ENCODE results near the gene ZNF48. TPM values are rescaled to one million over a fixed set of nuclear protein-coding genes. Genes with fewer than 3 reads are reported as not detected.

Gene ZNF48
- total RNA-seq, 4 donors from 2014 or later, result 5.5 to 7.5 (median 7.3) TPM

DNA sequence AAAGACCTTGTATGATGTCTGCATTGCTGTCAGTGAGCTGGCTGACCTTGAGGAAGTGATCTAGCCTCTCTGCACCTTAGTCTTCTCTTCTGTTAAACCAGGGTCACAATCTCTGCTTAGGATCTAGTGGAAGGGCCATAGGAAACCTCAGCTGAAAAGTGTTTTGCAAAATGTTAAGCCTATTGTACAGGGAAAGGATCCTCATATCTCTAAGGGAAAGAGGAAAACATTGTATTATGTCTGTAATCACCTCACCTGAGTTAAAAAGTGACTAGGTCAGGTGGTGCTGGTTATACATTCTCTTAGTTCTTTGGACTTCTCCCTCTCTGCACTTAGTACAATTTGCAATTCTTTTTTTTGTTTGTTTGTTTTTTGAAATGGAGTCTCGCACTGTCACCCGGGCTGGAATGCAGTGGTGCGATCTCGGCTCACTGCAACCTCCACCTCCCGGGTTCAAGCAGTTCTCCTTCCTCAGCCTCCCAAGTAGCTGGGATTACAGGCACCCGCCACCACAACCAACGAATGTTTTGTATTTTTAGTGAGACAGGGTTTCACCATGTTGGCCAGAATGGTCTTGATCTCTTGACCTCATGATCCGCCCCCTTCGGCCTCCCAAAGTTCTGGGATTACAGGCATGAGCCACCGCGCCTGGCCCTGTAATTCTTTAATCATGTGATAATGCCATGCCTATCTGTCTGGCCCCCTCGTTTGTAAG is 52.4 kb downstream of the ZNF48 start:
- H3K9me3 ChIP-seq, result no peaks in the 10 kb centered on the region
- H3K36me3 ChIP-seq, result peaks cover 0 to 18% (median 0%) of the 10 kb centered on the region in 3 donors
- no peak for DNase-seq (ENCODE audit: low spot score in 2 of 2)
- 81 to 84% methylated on average over 12 of the region's 12 CpGs for WGBS, 2 donors
- H3K27ac ChIP-seq, result peak overlapping the region in 1 of 4 donors; percentile 32
- H3K4me1 ChIP-seq, result peaks cover 0 to 23% (median 17%) of the 10 kb centered on the region in 4 donors
- no peak overlapping the region for H3K4me3 ChIP-seq
- no peaks in the 10 kb centered on the region for H3K27me3 ChIP-seq
- TF ChIP-seq EP300 (IDR thresholded peaks at IDR 0.05), result no peak

DNA sequence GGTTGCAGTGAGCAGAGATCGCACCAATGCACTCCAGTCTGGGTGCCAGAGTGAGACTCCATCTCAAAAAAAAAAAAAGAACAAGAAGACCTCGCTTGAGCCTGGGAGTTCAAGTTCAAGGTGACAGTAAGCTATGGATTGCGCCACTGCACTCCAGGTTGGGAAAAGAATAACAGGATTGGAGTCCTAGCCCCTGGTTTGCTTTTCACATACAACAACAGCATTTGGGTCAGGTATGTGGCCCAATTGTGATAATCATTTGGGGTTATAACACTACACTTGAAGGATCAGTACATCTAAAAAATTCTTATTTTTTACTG is 53.9 kb downstream of the ZNF48 start:
- Histone ChIP-seq H3K4me3 (no peak overlapping the region), H3K27ac (no peak overlapping the region), H3K36me3 (peaks cover 0 to 5% (median 0%) of the 10 kb centered on the region in 3 donors), H3K27me3 (no peaks in the 10 kb centered on the region), H3K4me1 (peaks cover 0 to 17% (median 14%) of the 10 kb centered on the region in 4 donors), H3K9me3 (no peaks in the 10 kb centered on the region)
- DNase-seq (ENCODE audit: low spot score in 2 of 2), result no peak
- 87 to 88% methylated on average over 3 of the region's 3 CpGs for WGBS, 2 donors
- TF ChIP-seq POLR2A (IDR thresholded peaks at IDR 0.05) (no peak), EP300 (IDR thresholded peaks at IDR 0.05) (no peak)

Small RNAs within 50 kb of the gene (small RNA-seq; reads per million reads assigned to genes)
- gene RF00406, result not detected

Other genes starting within 250 kb of the ZNF48 start
- 10 to 100 TPM; 35.0 to 66.9 (median 47.1) TPM for gene CORO1A, start 211.8 kb upstream of the ZNF48 start, total RNA-seq
- gene BOLA2B, start 201.8 kb upstream of the ZNF48 start, total RNA-seq, result 100 to 1,000 TPM; 218 to 491 (median 322) TPM
- gene SLX1A, start 201.5 kb upstream of the ZNF48 start, total RNA-seq, result 10 to 100 TPM; 45.7 to 68.7 (median 52.8) TPM
- gene SULT1A3, start 196.2 kb upstream of the ZNF48 start, total RNA-seq, result 10 to 100 TPM in 3 of 4 donors, 1 to 10 TPM in 1; 9.8 to 55.3 (median 32.9) TPM
- 1 to 10 TPM; 5.1 to 9.6 (median 7.4) TPM for gene NPIPB13, start 146.9 kb upstream of the ZNF48 start, total RNA-seq
- gene CD2BP2, start 40.1 kb upstream of the ZNF48 start, total RNA-seq, result 10 to 100 TPM; 31.8 to 42.7 (median 36.1) TPM
- 10 to 100 TPM; 25.6 to 52.2 (median 31.1) TPM for gene TBC1D10B, start 24.9 kb upstream of the ZNF48 start, total RNA-seq
- not detected for gene MYL11, start 20.6 kb upstream of the ZNF48 start, total RNA-seq
- 1 to 10 TPM in 3 of 4 donors, not detected in 1; 1.4 to 4.8 (median 3.6) TPM for gene SEPTIN1, start 12.9 kb upstream of the ZNF48 start, total RNA-seq
- gene ZNF771, start 12.2 kb downstream of the ZNF48 start, total RNA-seq, result 10 to 100 TPM; 35.8 to 48.2 (median 43.0) TPM
- 10 to 100 TPM; 12.1 to 20.7 (median 16.1) TPM for gene DCTPP1, start 34.6 kb downstream of the ZNF48 start, total RNA-seq
- 10 to 100 TPM; 26.2 to 36.5 (median 33.5) TPM for gene SEPHS2, start 50.5 kb downstream of the ZNF48 start, total RNA-seq
- gene ITGAL, start 77.3 kb downstream of the ZNF48 start, total RNA-seq, result 1 to 10 TPM; 2.4 to 8.8 (median 2.9) TPM
- 10 to 100 TPM; 22.8 to 40.2 (median 31.8) TPM for gene ZNF768, start 131.1 kb downstream of the ZNF48 start, total RNA-seq
- gene ZNF747, start 139.4 kb downstream of the ZNF48 start, total RNA-seq, result 10 to 100 TPM; 17.4 to 22.2 (median 19.6) TPM
- gene ZNF764, start 163.0 kb downstream of the ZNF48 start, total RNA-seq, result 10 to 100 TPM; 12.5 to 16.7 (median 15.3) TPM
- 10 to 100 TPM; 15.7 to 28.6 (median 22.9) TPM for gene ZNF688, start 176.3 kb downstream of the ZNF48 start, total RNA-seq
- 10 to 100 TPM; 12.0 to 17.1 (median 14.9) TPM for gene ZNF785, start 190.3 kb downstream of the ZNF48 start, total RNA-seq
- 10 to 100 TPM in 2 of 4 donors, 1 to 10 TPM in 2; 7.8 to 11.7 (median 10.0) TPM for gene ZNF689, start 215.0 kb downstream of the ZNF48 start, total RNA-seq

All from tibial nerve (tissue), 4 donors.